ENCODE results near the gene TRAK1.

DNA sequence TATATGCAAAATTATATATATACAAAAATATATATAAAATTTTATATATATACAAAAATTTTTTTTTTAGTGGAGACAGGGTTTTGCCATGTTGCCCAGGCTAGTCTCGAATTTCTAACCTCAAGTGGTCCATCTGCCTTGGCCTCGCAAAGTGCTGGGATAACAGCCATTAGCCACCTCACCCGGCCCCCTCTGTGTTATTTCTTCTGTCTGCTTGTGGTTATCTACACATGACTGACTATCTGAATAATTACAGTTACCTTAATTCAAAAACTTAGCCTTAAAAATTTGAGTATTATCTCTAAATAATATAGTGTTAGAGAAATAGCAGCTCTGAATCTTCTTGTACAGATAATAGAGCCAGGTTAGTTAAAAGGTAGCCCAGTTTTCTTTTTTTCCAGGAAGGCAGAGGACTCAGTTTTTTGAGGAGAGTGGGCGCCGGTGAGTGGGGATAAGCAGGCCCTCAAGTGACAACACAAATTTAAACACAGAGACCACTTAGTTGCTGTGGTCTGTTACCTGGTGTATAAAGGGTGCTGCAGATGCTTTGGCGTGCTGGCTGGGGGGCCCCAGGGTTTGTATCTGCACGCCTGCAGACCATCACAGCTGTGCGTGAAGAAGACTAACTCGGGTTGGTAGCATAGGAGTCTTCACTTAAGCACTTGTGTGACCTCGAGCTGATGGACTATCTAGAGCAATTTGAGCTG lies 83.7 kb downstream of the TRAK1 start:
- TF ChIP-seq POLR2A (IDR thresholded peaks at IDR 0.05; ENCODE audit: low read depth, low read length) (no peak), TAF1 (IDR thresholded peaks at IDR 0.05; ENCODE audit: borderline replicate concordance, low read depth, low read length) (no peak)
